Body of pancreas (tissue), 4 donors: ENCODE results near the gene AGRN. TPM values are rescaled to one million over a fixed set of nuclear protein-coding genes. Genes with fewer than 3 reads are reported as not detected.

ENCODE experiments used
- ATAC-seq: fragments of 150-250 bp; one replicate; pipeline ENCODE4 v1.9.1; 2016
- DNase-seq, 4 donors: peaks; one replicate each; pipeline ENCODE4 v3.0.0-alpha.2; 2019
- H3K27ac ChIP-seq, 4 donors: fragments of 200-600 bp; sonication (generic); 1 replicate in 3 of 4; 2 replicates in 1 of 4; pipeline versions ENCODE4 v1.5.1 to v1.6.1; 2016 to 2019; ENCODE audit warnings: mild to moderate bottlenecking in 1 of 4, mixed read lengths in 1 of 4, moderate library complexity in 1 of 4
- H3K27me3 ChIP-seq, 2 donors: fragments of 200-600 bp; sonication (generic); one replicate each; pipeline ENCODE4 v1.6.0; 2016; ENCODE audit warnings: mild to moderate bottlenecking in 1 of 2
- H3K36me3 ChIP-seq, 2 donors: fragments of 200-600 bp; sonication (generic); replicated peaks in 1 of 2; 2 replicates each; pipeline ENCODE4 v1.5.1; 2016; ENCODE audit warnings: low read depth in 2 of 2; ENCODE audit not compliant: insufficient read depth in 1 of 2
- H3K4me1 ChIP-seq: fragments of 200-600 bp; sonication (generic); one replicate; pipeline ENCODE4 v1.6.0; 2016
- H3K4me3 ChIP-seq, 2 donors: fragments of 200-600 bp; sonication (generic); 1 replicate in 1 of 2; 2 replicates in 1 of 2; pipeline ENCODE4 v1.5.1; 2016 to 2019
- H3K9me3 ChIP-seq, 3 donors: fragments of 200-600 bp; sonication (generic); 1 replicate in 2 of 3; 2 replicates in 1 of 3; pipeline ENCODE4 v1.5.1; 2016
- POLR2A ChIP-seq, 3 donors: fragments of 450-650 bp; IDR thresholded peaks; one replicate each; pipeline ENCODE4 v1.6.1; 2016; ENCODE audit warnings: antibody characterized with exemption in 3 of 3, mild to moderate bottlenecking in 2 of 3
- WGBS, 2 donors: methylation state at CpG; one replicate each; pipeline ENCODE4 v1.1.5; 2017; 5-methylcytosine and 5-hydroxymethylcytosine counted together
- intact Hi-C: fragments of 100-400 bp; cut with DNase I; formaldehyde crosslinking; loops from one replicate; pipeline ENCODE4 v1.15.1; 2023
- total RNA-seq, 2 donors: library from RNA; depleted of rRNA; stranded (reverse); fragments of >200 nt; gene quantifications; one replicate each; pipeline ENCODE4 v1.1.0, GENCODE V29; 2016
- TF ChIP-seq, protein P1 (sequence below), 7 experiments: fragments of 450-650 bp in 4 of 7; fragments of 200-600 bp in 3 of 7; sonication (generic) in 3 of 7; IDR thresholded peaks; one replicate each; pipeline ENCODE4 v1.5.1; 2016 to 2019; ENCODE audit warnings: antibody characterized with exemption in 7 of 7

The AGRN gene
- total RNA-seq, 2 donors from 2014 or later = 85.1 to 241 TPM

- no peak for DNase-seq
- H3K36me3 ChIP-seq = no peaks in the 10 kb centered on the region
- 69 to 72% methylated on average over 5 to 24 of the region's 28 CpGs for WGBS, 2 donors
Measured at GRCh38 chr1:972726-973458, 47.0 kb upstream of the AGRN start.

DNA sequence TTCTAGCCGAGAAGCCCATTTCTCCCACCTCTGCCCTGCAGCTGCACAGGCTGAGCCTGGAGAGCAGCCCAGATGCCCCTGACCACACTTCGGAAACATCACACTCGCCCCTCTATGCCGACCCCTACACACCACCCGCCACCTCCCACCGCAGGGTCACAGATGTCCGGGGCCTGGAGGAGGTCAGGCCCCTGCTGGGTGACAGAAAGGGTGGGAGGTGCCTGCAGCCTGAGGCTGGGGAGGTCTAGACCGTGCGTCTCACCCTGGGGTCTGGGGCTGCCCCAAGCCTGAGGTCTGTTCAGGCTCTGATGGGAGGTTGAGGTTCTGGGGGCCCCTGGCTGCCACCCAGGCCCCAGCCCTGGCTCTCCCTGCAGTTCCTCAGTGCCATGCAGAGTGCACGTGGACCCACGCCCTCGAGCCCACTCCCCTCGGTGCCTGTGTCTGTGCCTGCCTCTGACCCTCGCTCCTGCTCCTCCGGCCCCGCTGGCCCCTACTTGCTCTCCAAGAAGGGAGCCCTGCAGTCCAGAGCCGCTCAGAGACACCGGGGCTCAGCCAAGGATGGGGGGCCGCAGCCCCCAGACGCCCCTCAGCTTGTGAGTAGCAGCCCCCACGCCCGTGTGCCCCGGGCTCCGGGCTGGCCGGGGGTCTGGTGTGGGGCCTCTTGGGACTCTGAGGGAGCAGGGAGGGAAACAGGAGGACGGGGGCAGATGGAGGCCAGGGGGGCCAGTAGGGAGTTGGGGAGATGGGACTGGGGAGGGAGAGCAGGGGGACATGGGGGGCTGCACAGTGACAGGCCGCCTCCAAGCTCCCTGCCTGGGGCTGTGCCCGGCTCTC, 46.2 kb upstream of the AGRN start:
- intact Hi-C loops = no loop called here

More at GRCh38 chr1:972726-973458, 47.0 kb upstream of the AGRN start:
- Histone ChIP-seq H3K27ac (no peak overlapping the region), H3K9me3 (no peaks in the 10 kb centered on the region), H3K27me3 (peaks cover 0 to 6% of the 10 kb centered on the region in 2 donors), H3K4me3 (no peak overlapping the region), H3K4me1 (peaks cover 11% of the 10 kb centered on the region)
- no peak for ATAC-seq
- intact Hi-C loops = no loop called here
- TF ChIP-seq POLR2A (IDR thresholded peaks at IDR 0.05) = no peak
- TF ChIP-seq, protein P1, sequence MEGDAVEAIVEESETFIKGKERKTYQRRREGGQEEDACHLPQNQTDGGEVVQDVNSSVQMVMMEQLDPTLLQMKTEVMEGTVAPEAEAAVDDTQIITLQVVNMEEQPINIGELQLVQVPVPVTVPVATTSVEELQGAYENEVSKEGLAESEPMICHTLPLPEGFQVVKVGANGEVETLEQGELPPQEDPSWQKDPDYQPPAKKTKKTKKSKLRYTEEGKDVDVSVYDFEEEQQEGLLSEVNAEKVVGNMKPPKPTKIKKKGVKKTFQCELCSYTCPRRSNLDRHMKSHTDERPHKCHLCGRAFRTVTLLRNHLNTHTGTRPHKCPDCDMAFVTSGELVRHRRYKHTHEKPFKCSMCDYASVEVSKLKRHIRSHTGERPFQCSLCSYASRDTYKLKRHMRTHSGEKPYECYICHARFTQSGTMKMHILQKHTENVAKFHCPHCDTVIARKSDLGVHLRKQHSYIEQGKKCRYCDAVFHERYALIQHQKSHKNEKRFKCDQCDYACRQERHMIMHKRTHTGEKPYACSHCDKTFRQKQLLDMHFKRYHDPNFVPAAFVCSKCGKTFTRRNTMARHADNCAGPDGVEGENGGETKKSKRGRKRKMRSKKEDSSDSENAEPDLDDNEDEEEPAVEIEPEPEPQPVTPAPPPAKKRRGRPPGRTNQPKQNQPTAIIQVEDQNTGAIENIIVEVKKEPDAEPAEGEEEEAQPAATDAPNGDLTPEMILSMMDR (IDR thresholded peaks at IDR 0.05) = no peak

GRCh38 chr1:974293-974640, 45.7 kb upstream of the AGRN start:
- Histone ChIP-seq H3K4me3 (no peak overlapping the region), H3K9me3 (no peaks in the 10 kb centered on the region), H3K27ac (no peak overlapping the region), H3K36me3 (no peaks in the 10 kb centered on the region), H3K27me3 (peaks cover 0 to 6% of the 10 kb centered on the region in 2 donors), H3K4me1 (peaks cover 10% of the 10 kb centered on the region)
- TF ChIP-seq, protein P1 (IDR thresholded peaks at IDR 0.05) = no peak
- TF ChIP-seq POLR2A (IDR thresholded peaks at IDR 0.05) = no peak
- DNase-seq (no peak), ATAC-seq (no peak)
- intact Hi-C loops = no loop called here
- WGBS, 2 donors = 69 to 81% methylated on average over 8 to 11 of the region's 11 CpGs

More for the DNA sequence above, 46.2 kb upstream of the AGRN start:
- Histone ChIP-seq H3K9me3 (no peaks in the 10 kb centered on the region), H3K4me1 (peaks cover 10% of the 10 kb centered on the region), H3K27me3 (peaks cover 0 to 6% of the 10 kb centered on the region in 2 donors), H3K27ac (no peak overlapping the region), H3K4me3 (no peak overlapping the region), H3K36me3 (no peaks in the 10 kb centered on the region)
- TF ChIP-seq, protein P1 (IDR thresholded peaks at IDR 0.05) = no peak
- TF ChIP-seq POLR2A (IDR thresholded peaks at IDR 0.05) = no peak
- DNase-seq (no peak), ATAC-seq (no peak)
- WGBS, 2 donors = 68 to 69% methylated on average over 13 to 28 of the region's 28 CpGs

DNA sequence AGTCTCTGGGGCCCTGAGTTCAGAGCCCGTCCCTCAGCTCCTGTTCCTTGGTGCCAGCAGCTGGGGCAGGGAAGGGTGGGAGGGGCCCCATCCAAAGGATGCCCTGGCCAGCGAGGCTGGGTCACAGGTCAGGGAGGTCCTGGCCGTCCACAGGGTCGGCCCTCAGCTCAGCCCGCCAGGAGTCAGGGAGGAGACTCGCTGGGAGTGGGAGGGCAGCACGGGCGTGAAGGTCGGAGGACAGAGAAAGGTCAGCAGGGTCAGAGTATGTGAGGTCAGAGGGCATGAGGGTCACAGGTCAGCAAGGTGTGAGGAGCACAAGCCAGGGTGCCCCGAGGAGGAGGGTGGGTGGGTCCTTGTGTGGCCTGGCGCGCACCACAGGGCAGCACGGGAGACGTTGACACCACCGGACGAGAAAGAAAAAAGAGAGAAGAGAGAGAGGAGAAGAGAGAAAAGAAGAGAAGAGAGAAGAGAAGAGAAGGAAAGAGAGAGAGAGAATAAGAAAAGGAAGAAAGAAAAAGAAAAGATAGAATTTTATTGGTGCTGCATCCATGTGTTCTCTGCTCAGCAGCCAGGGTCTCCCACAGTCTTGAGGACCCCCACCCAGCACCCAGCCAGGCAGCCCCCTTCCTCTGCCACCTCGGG, 45.1 kb upstream of the AGRN start:
- Histone ChIP-seq H3K4me3 (no peak overlapping the region), H3K9me3 (no peaks in the 10 kb centered on the region), H3K27me3 (peaks cover 0 to 6% of the 10 kb centered on the region in 2 donors), H3K27ac (no peak overlapping the region), H3K36me3 (no peaks in the 10 kb centered on the region), H3K4me1 (peaks cover 10% of the 10 kb centered on the region)
- DNase-seq (no peak), ATAC-seq (no peak)
- TF ChIP-seq POLR2A (IDR thresholded peaks at IDR 0.05) = no peak
- TF ChIP-seq, protein P1 (IDR thresholded peaks at IDR 0.05) = no peak
- intact Hi-C loops = no loop called here
- WGBS, 2 donors = 60 to 63% methylated on average over 16 to 17 of the region's 17 CpGs
